Bone marrow (tissue), 2 donors: Measurements from ENCODE around the gene MCF2L2.

Experiments used
- DNase-seq, 2 donors: peaks; one replicate each; lab custom pipeline; 2025; lab: John Stamatoyannopoulos, UW

Gene MCF2L2

GRCh38 chr3:183163563-183163962, 264.9 kb downstream of the MCF2L2 start:
- DNase-seq: no peak

GRCh38 chr3:183161552-183162336, 266.7 kb downstream of the MCF2L2 start:
- DNase-seq: peak in 1 of 2 donors; percentile 16

GRCh38 chr3:183160616-183161015, 267.8 kb downstream of the MCF2L2 start:
- no peak for DNase-seq

GRCh38 chr3:183159333-183159732, 269.1 kb downstream of the MCF2L2 start:
- DNase-seq: peak in 1 of 2 donors; percentile 14

GRCh38 chr3:183158551-183159006, 269.8 kb downstream of the MCF2L2 start:
- DNase-seq: peak in 1 of 2 donors; percentile 14

GRCh38 chr3:183158113-183158512, 270.3 kb downstream of the MCF2L2 start:
- no peak for DNase-seq

- no peak for DNase-seq
Observed at GRCh38 chr3:183156266-183156665, 272.2 kb downstream of the MCF2L2 start.

- DNase-seq: no peak
Observed at GRCh38 chr3:183155499-183155898, 272.9 kb downstream of the MCF2L2 start.

GRCh38 chr3:183153210-183153950, 275.0 kb downstream of the MCF2L2 start:
- no peak for DNase-seq

- DNase-seq: no peak
Observed at GRCh38 chr3:183151821-183152351, 276.5 kb downstream of the MCF2L2 start.

GRCh38 chr3:183151086-183151485, 277.3 kb downstream of the MCF2L2 start:
- no peak for DNase-seq

GRCh38 chr3:183149915-183150750, 278.3 kb downstream of the MCF2L2 start:
- no peak for DNase-seq

- no peak for DNase-seq
Observed at GRCh38 chr3:183148056-183148455, 280.4 kb downstream of the MCF2L2 start.

GRCh38 chr3:183144363-183144762, 284.1 kb downstream of the MCF2L2 start:
- no peak for DNase-seq

- DNase-seq: no peak
Observed at GRCh38 chr3:183142199-183142598, 286.2 kb downstream of the MCF2L2 start.

- no peak for DNase-seq
Observed at GRCh38 chr3:183134844-183135243, 293.6 kb downstream of the MCF2L2 start.

GRCh38 chr3:183132409-183132808, 296.0 kb downstream of the MCF2L2 start:
- DNase-seq: no peak

- DNase-seq: no peak
Observed at GRCh38 chr3:183131735-183132134, 296.7 kb downstream of the MCF2L2 start.

GRCh38 chr3:183131186-183131725, 297.2 kb downstream of the MCF2L2 start:
- no peak for DNase-seq

- no peak for DNase-seq
Observed at GRCh38 chr3:183129243-183129642, 299.2 kb downstream of the MCF2L2 start.

GRCh38 chr3:183128709-183129108, 299.7 kb downstream of the MCF2L2 start:
- no peak for DNase-seq
